GM12878 (cell line): ENCODE data around the gene HCK. TPM values are rescaled to one million over a fixed set of nuclear protein-coding genes. Genes with fewer than 3 reads are reported as not detected.

Experiments
- ATAC-seq: fragments of 200-7000 bp; cut with Tn5 transposase; 3 replicates; pipeline ENCODE4 v1.9.1; 2020; ENCODE audit warnings: mild to moderate bottlenecking, moderate library complexity
- BruUV-seq: library from RNA; stranded (reverse); fragments of 400-500 nt; replicated peaks from 2 replicates; lab custom pipeline; 2021; lab: Mats Ljungman, UMichigan
- CTCF ChIA-PET: fragments of 300-600 bp; sonication (Branson Sonifier 250); formaldehyde crosslinking; extraction: SDS; loops from one replicate; lab custom pipeline; 2021; ENCODE audit warnings: inconsistent platforms; lab: Yijun Ruan, JAX
- POLR2A ChIA-PET: fragments of 350-600 bp; formaldehyde crosslinking; extraction: SDS; loops from one replicate; lab custom pipeline; 2021; ENCODE audit warnings: inconsistent platforms; lab: Charles Lee
- RAD21 ChIA-PET: fragments of 300-600 bp; sonication (Branson Sonifier 250); formaldehyde crosslinking; loops from one replicate; lab custom pipeline; 2023; ENCODE audit warnings: antibody characterized with exemption; ENCODE audit not compliant: unreplicated experiment; lab: Charles Lee
- SMC1A ChIA-PET: fragments of 300-600 bp; sonication (Branson Sonifier 250); formaldehyde crosslinking; loops from one replicate; lab custom pipeline; 2023; ENCODE audit not compliant: unreplicated experiment, uncharacterized antibody; lab: Charles Lee
- DNase-seq: peaks from one replicate; pipeline ENCODE4 v3.0.0-alpha.2; 2011; ENCODE audit warnings: low read depth, low spot score
- FAIRE-seq: peaks from 3 replicates; lab custom pipeline; 2011; peaks lifted over from hg19 to GRCh38; lab: Jason Lieb, UNC
- H2AFZ ChIP-seq: 2 replicates; pipeline ENCODE4 v1.6.0; 2011; ENCODE audit warnings: low read depth, low read length, control low read depth; ENCODE audit not compliant: control insufficient read depth
- H3K27ac ChIP-seq: 2 replicates; pipeline ENCODE4 v1.5.1; 2011; ENCODE audit warnings: control low read depth; ENCODE audit not compliant: control insufficient read depth, insufficient read depth
- H3K27me3 ChIP-seq, 2 experiments: replicated peaks in 1 of 2; 2 replicates each; pipeline versions ENCODE4 v1.6.0 to v1.6.1; 2011; ENCODE audit warnings: low read length in 1 of 2; ENCODE audit not compliant: control insufficient read depth in 2 of 2, insufficient read depth in 2 of 2
- H3K36me3 ChIP-seq, 2 experiments: 2 replicates each; pipeline ENCODE4 v1.5.1; 2011; ENCODE audit warnings: low read length in 1 of 2; ENCODE audit not compliant: control insufficient read depth in 2 of 2, insufficient read depth in 2 of 2
- H3K4me1 ChIP-seq: 2 replicates; pipeline ENCODE4 v1.6.1; 2011; ENCODE audit warnings: mild to moderate bottlenecking, low read length, moderate library complexity, mixed read lengths; ENCODE audit not compliant: control insufficient read depth, insufficient read depth
- H3K4me2 ChIP-seq: 2 replicates; pipeline ENCODE4 v1.6.0; 2011; ENCODE audit warnings: control low read depth; ENCODE audit not compliant: control insufficient read depth, insufficient read depth
- H3K4me3 ChIP-seq: fragments of 200-600 bp; sonication (generic); 2 replicates; pipeline ENCODE4 v1.5.1; 2016
- H3K79me2 ChIP-seq: 2 replicates; pipeline ENCODE4 v1.6.0; 2011; ENCODE audit warnings: low read length; ENCODE audit not compliant: control insufficient read depth, insufficient read depth
- H3K9ac ChIP-seq: 2 replicates; pipeline ENCODE4 v1.8.0; 2011; ENCODE audit warnings: low read length, control low read depth, mixed read lengths; ENCODE audit not compliant: control insufficient read depth, insufficient read depth
- H3K9me3 ChIP-seq: replicated peaks from 3 replicates; pipeline ENCODE4 v1.5.1; 2011; ENCODE audit warnings: mild to moderate bottlenecking, low read length; ENCODE audit not compliant: control insufficient read depth, insufficient read depth
- H4K20me1 ChIP-seq: 2 replicates; pipeline ENCODE4 v1.6.0; 2011; ENCODE audit not compliant: control insufficient read depth, insufficient read depth
- BHLHE40 ChIP-seq, 2 experiments: fragments of 450-650 bp in 1 of 2; IDR thresholded peaks; 2 replicates each; pipeline ENCODE4 v1.6.1; 2011 to 2017; ENCODE audit warnings: low read depth in 2 of 2, borderline replicate concordance in 1 of 2, improper control_type of control experiment in 1 of 2, low read length in 1 of 2, mild to moderate bottlenecking in 1 of 2
- EED ChIP-seq: sonication (generic); IDR thresholded peaks from 2 replicates; pipeline ENCODE4 v1.6.1; 2016; ENCODE audit warnings: antibody characterized with exemption, low read depth
- IKZF1 ChIP-seq: fragments of 450-650 bp; conservative IDR thresholded peaks from 2 replicates; pipeline ENCODE4 v1.6.1; 2017; ENCODE audit warnings: antibody characterized with exemption, mild to moderate bottlenecking
- IKZF2 ChIP-seq, 2 experiments: fragments of 450-650 bp; IDR thresholded peaks; 2 replicates each; pipeline ENCODE4 v1.6.1; 2017; ENCODE audit warnings: mild to moderate bottlenecking in 2 of 2, moderate library complexity in 2 of 2
- RUNX3 ChIP-seq: IDR thresholded peaks from 2 replicates; pipeline ENCODE4 v1.6.1; 2012; ENCODE audit warnings: low read length, inconsistent platforms
- SPI1 ChIP-seq: IDR thresholded peaks from 2 replicates; pipeline ENCODE4 v1.6.1; 2011; ENCODE audit warnings: low read depth, mild to moderate bottlenecking, low read length, moderate library complexity, borderline replicate concordance; ENCODE audit not compliant: insufficient read depth
- TCF7 ChIP-seq: IDR thresholded peaks from 2 replicates; pipeline ENCODE4 v1.6.1; 2014; ENCODE audit warnings: antibody characterized with exemption, borderline replicate concordance
- ZBTB40 ChIP-seq: fragments of 450-650 bp; IDR thresholded peaks from 2 replicates; pipeline ENCODE4 v1.6.1; 2016; ENCODE audit warnings: mild to moderate bottlenecking, moderate library complexity, borderline replicate concordance
- ZNF24 ChIP-seq: fragments of 450-650 bp; IDR thresholded peaks from 2 replicates; pipeline ENCODE4 v1.6.1; 2017; ENCODE audit warnings: antibody characterized with exemption, mild to moderate bottlenecking
- WGBS: methylation state at CpG from one replicate; pipeline ENCODE4 v1.1.6; 2016; ENCODE audit warnings: low lambda C conversion rate; ENCODE audit not compliant: insufficient replicate concordance, insufficient coverage; ENCODE audit errors: missing lambda C conversion rate; 5-methylcytosine and 5-hydroxymethylcytosine counted together
- in situ Hi-C: fragments of 300-500 bp; cut with MboI; formaldehyde crosslinking; loops from 9 replicates; pipeline ENCODE4 v1.14.3; 2018; ENCODE audit warnings: mixed read lengths
- intact Hi-C: fragments of 100-400 bp; cut with micrococcal nuclease; formaldehyde crosslinking; loops from one replicate; pipeline ENCODE4 v1.14.2; 2022; ENCODE audit not compliant: unreplicated experiment
- polyA plus RNA-seq, 11 experiments: library from polyadenylated mRNA; depleted of rRNA in 4 of 11; unstranded in 6 of 11; stranded (reverse) in 5 of 11; fragments of >200 nt; fragmentation: Nextera tagmentation in 4 of 11; fragmentation: Illumina TruSeq in 1 of 11; extraction: Ambion mirVana in 4 of 11; extraction: Trizol in 1 of 11; gene quantifications; 1 replicate in 1 of 11; 2 replicates in 10 of 11; pipeline versions ENCODE4 v1.2.1 to v1.2.3, GENCODE V29; 2011 to 2016; ENCODE audit warnings: inconsistent platforms in 2 of 11, missing spikeins in 2 of 11, low read depth in 1 of 11
- total RNA-seq, 4 experiments: library from RNA; depleted of rRNA in 3 of 4; stranded (reverse); fragments of >200 nt in 3 of 4; fragmentation: Illumina TruSeq in 1 of 4; extraction: Trizol in 1 of 4; gene quantifications; 2 replicates each; pipeline versions ENCODE4 v1.2.1 to v1.2.3, GENCODE V29; 2013 to 2021

HCK gene
- total and polyA plus RNA-seq, 10 of the 15 experiments (the other 5 are each of a cell fraction or from before 2014, with no cell fraction given), result 1.3 to 30.3 (median 18.5) TPM

- CTCF ChIA-PET, result interaction anchor here (1.2 to 10.5 kb wide), 2 partner anchors 9 to 17 kb away, joined by 5 to 106 read pairs; no protein-coding TSS in a partner anchor
- Histone ChIP-seq H4K20me1 (no peaks in the 10 kb centered on the region; the same call in 1 of the 2 replicates), H3K4me1 (peaks cover 11% of the 10 kb centered on the region), H3K4me3 (peak overlapping the region; percentile 88; the same call in 1 of the 2 replicates), H3K27me3 (peaks cover 3 to 7% of the 10 kb centered on the region in 2 experiments), H2AFZ (no peak overlapping the region; the same call in 1 of the 2 replicates), H3K9ac (no peak overlapping the region; the same call in 1 of the 2 replicates), H3K36me3 (no peaks in the 10 kb centered on the region), H3K9me3 (no peaks in the 10 kb centered on the region; the same call in 2 of the 3 replicates), H3K79me2 (peaks cover 8% of the 10 kb centered on the region), H3K4me2 (peak overlapping the region; percentile 80; the same call in 1 of the 2 replicates), H3K27ac (no peak overlapping the region)
- peak; percentile 67 to 72; a peak in 3 of 4 replicates for TF ChIP-seq IKZF2 (IDR thresholded peaks at IDR 0.05)
- TF ChIP-seq ZNF24, result peak; percentile 89
- peak; percentile 50 to 59; a peak in 2 of 4 replicates for TF ChIP-seq BHLHE40 (IDR thresholded peaks at IDR 0.05; ENCODE audit: borderline replicate concordance in 1 of 2, low read depth in 2 of 2, low read length in 1 of 2)
- no peak for TF ChIP-seq ZBTB40
- TF ChIP-seq IKZF1, result peak; percentile 34; the same call in 1 of the 2 replicates
- peak; percentile 3; the same call in 1 of the 2 replicates for TF ChIP-seq SPI1
- TF ChIP-seq EED, result peak; percentile 55
- TF ChIP-seq RUNX3, result peak; percentile 88
- no peak for TF ChIP-seq TCF7
- no peak for DNase-seq
- no TSS peak for BruUV-seq
- 26% methylated on average over 16 of the region's 17 CpGs for WGBS
- peak; percentile 44 for ATAC-seq
- in situ Hi-C loops, result no loop called here
- intact Hi-C loops, result loop anchor here (5.0 kb wide), 1 partner anchor 41 kb away; no protein-coding TSS in a partner anchor
- no peak for FAIRE-seq
- POLR2A ChIA-PET, result interaction anchor here (0.6 to 5.0 kb wide), 6 partner anchors 9 to 19 kb away, joined by 3 to 86 read pairs (median 8); no protein-coding TSS in a partner anchor
- RAD21 ChIA-PET, result interaction anchor here (1.1 to 4.3 kb wide), 3 partner anchors 13 to 35 kb away, joined by 4 to 53 read pairs (median 5); no protein-coding TSS in a partner anchor
- SMC1A ChIA-PET, result interaction anchor here (0.8 to 1.7 kb wide), 9 partner anchors 8 to 40 kb away, joined by 3 to 6 read pairs (median 3); no protein-coding TSS in a partner anchor
Observed at GRCh38 chr20:32050851-32051556, 1.0 kb upstream of the HCK start.
